Lung (tissue), 12 donors: ENCODE results near the gene ADH4. TPM values are rescaled to one million over a fixed set of nuclear protein-coding genes. Genes with fewer than 3 reads are reported as not detected.

ENCODE experiments used
- ATAC-seq: fragments of 200-7000 bp; cut with Tn5 transposase; one replicate; pipeline ENCODE4 v1.9.1; 2020; ENCODE audit warnings: moderate number of reproducible peaks; ENCODE audit not compliant: insufficient read depth, low FRiP score
- DNase-seq, 3 donors: peaks; one replicate each; pipeline ENCODE4 v3.0.0-alpha.2; 2013 to 2017
- H3K27ac ChIP-seq, 2 donors: one replicate each; pipeline ENCODE4 v1.5.1; 2013; ENCODE audit warnings: mild to moderate bottlenecking in 2 of 2, moderate library complexity in 2 of 2, control low read depth in 1 of 2, inconsistent platforms in 1 of 2, low read depth in 1 of 2, low read length in 1 of 2
- H3K27me3 ChIP-seq, 3 donors: one replicate each; pipeline ENCODE4 v1.5.1; 2013; ENCODE audit warnings: low read length in 2 of 3; ENCODE audit not compliant: control insufficient read depth in 3 of 3, insufficient read depth in 3 of 3
- H3K36me3 ChIP-seq, 4 donors: one replicate each; pipeline ENCODE4 v1.5.1; 2013; ENCODE audit warnings: low read length in 4 of 4, mild to moderate bottlenecking in 1 of 4, moderate library complexity in 1 of 4; ENCODE audit not compliant: control insufficient read depth in 4 of 4, insufficient read depth in 4 of 4
- H3K4me1 ChIP-seq, 5 donors: one replicate each; pipeline ENCODE4 v1.5.1; 2013; ENCODE audit warnings: low read length in 5 of 5, mild to moderate bottlenecking in 2 of 5, moderate library complexity in 1 of 5; ENCODE audit not compliant: control insufficient read depth in 5 of 5, insufficient read depth in 5 of 5
- H3K4me3 ChIP-seq: one replicate; pipeline ENCODE4 v1.5.1; 2013; ENCODE audit warnings: mild to moderate bottlenecking, control low read depth, moderate library complexity
- H3K9ac ChIP-seq, 2 donors: one replicate each; pipeline ENCODE4 v1.5.1; 2013; ENCODE audit warnings: low read length in 2 of 2, control low read depth in 1 of 2; ENCODE audit not compliant: insufficient read depth in 1 of 2
- H3K9me3 ChIP-seq, 4 donors: one replicate each; pipeline ENCODE4 v1.5.1; 2013; ENCODE audit warnings: low read length in 3 of 4, mild to moderate bottlenecking in 1 of 4, moderate library complexity in 1 of 4; ENCODE audit not compliant: control insufficient read depth in 4 of 4, insufficient read depth in 3 of 4
- WGBS, 2 donors: extraction: QIAGEN DNeasy Blood & Tissue Kit; methylation state at CpG; one replicate each; pipeline ENCODE4 v1.1.7; 2013; 5-methylcytosine and 5-hydroxymethylcytosine counted together
- polyA plus RNA-seq, 2 donors: library from polyadenylated mRNA; stranded (reverse); fragments of 200-250 nt; gene quantifications; one replicate each; pipeline ENCODE4 v1.2.1, GENCODE V29; 2013
- total RNA-seq, 2 donors: library from RNA; depleted of rRNA in 1 of 2; stranded (reverse); fragments of >200 nt in 1 of 2; gene quantifications; one replicate each; pipeline ENCODE4 v1.2.1, GENCODE V29; 2014 to 2021
- TF ChIP-seq, protein P1 (sequence below): IDR thresholded peaks from 2 replicates; pipeline ENCODE4 v1.5.1; 2012; ENCODE audit warnings: mild to moderate bottlenecking; ENCODE audit errors: control extremely low read depth, extremely low read depth
- donor health status: control.
- donor health status: control.
- donor health status: Bipolar disorder and iron deficiency.
- donor health status: healthy.
- donor health status: DM: yes; HTN: yes; CAD: no.

ADH4 gene
- total and polyA plus RNA-seq, 4 donors: 0.12 to 0.68 (median 0.17) TPM

DNA sequence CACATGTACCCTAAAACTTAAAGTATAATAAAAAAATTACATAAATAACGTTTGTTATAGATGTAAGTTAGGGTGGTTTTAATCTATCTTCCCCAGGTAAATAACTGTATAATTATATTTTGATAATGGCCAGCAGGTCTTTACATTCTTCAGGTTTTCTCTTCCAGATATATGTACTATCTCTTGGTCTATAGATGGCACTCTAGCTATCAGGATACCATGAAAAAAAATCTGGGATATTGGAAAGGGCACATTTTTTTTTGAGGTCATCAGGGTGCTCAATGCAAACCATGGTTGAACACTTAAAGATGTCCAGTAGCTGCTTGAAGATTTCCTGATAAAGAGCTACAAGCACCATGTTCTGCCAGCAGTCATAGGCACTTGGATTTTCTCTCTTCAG lies 15.6 kb upstream of the ADH4 start:
- Histone ChIP-seq H3K4me1 (peaks cover 0 to 6% (median 0%) of the 10 kb centered on the region in 5 donors), H3K9me3 (no peaks in the 10 kb centered on the region), H3K27ac (no peak overlapping the region), H3K9ac (no peak overlapping the region), H3K4me3 (no peak overlapping the region), H3K27me3 (no peaks in the 10 kb centered on the region), H3K36me3 (no peaks in the 10 kb centered on the region)
- TF ChIP-seq, protein P1, sequence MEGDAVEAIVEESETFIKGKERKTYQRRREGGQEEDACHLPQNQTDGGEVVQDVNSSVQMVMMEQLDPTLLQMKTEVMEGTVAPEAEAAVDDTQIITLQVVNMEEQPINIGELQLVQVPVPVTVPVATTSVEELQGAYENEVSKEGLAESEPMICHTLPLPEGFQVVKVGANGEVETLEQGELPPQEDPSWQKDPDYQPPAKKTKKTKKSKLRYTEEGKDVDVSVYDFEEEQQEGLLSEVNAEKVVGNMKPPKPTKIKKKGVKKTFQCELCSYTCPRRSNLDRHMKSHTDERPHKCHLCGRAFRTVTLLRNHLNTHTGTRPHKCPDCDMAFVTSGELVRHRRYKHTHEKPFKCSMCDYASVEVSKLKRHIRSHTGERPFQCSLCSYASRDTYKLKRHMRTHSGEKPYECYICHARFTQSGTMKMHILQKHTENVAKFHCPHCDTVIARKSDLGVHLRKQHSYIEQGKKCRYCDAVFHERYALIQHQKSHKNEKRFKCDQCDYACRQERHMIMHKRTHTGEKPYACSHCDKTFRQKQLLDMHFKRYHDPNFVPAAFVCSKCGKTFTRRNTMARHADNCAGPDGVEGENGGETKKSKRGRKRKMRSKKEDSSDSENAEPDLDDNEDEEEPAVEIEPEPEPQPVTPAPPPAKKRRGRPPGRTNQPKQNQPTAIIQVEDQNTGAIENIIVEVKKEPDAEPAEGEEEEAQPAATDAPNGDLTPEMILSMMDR: no peak
- DNase-seq: no peak
- ATAC-seq: no peak
- 79 to 81% methylated on average over 1 of the region's 1 CpG for WGBS, 2 donors

GRCh38 chr4:99157478-99157935 lies 13.4 kb upstream of the ADH4 start:
- no peak for ATAC-seq
- DNase-seq: peak in 2 of 3 donors; percentile 22 to 33
- no peaks in the 10 kb centered on the region for H3K36me3 ChIP-seq
- no peak overlapping the region for H3K4me3 ChIP-seq
- H3K9ac ChIP-seq: no peak overlapping the region
- H3K9me3 ChIP-seq: no peaks in the 10 kb centered on the region
- H3K27ac ChIP-seq: no peak overlapping the region
- TF ChIP-seq, protein P1: no peak
- WGBS, 2 donors: 55 to 64% methylated on average over 3 of the region's 3 CpGs
- H3K27me3 ChIP-seq: no peaks in the 10 kb centered on the region
- H3K4me1 ChIP-seq: peaks cover 0 to 6% (median 0%) of the 10 kb centered on the region in 5 donors

GRCh38 chr4:99156992-99157391 lies 12.9 kb upstream of the ADH4 start:
- H3K9me3 ChIP-seq: no peaks in the 10 kb centered on the region
- no peak overlapping the region for H3K4me3 ChIP-seq
- ATAC-seq: no peak
- H3K27me3 ChIP-seq: no peaks in the 10 kb centered on the region
- H3K4me1 ChIP-seq: peaks cover 0 to 6% (median 0%) of the 10 kb centered on the region in 5 donors
- WGBS, 2 donors: 61 to 78% methylated on average over 1 of the region's 1 CpG
- H3K9ac ChIP-seq: no peak overlapping the region
- H3K27ac ChIP-seq: no peak overlapping the region
- no peaks in the 10 kb centered on the region for H3K36me3 ChIP-seq
- TF ChIP-seq, protein P1: no peak
- DNase-seq: peak in 1 of 3 donors; percentile 4
